ENCODE measurements around the gene ENHO. TPM values are rescaled to one million over a fixed set of nuclear protein-coding genes. Genes with fewer than 3 reads are reported as not detected.

The ENHO gene
- total RNA-seq, 4 donors from 2014 or later = 0.91 to 7.6 (median 2.6) TPM; not detected in 1

DNA sequence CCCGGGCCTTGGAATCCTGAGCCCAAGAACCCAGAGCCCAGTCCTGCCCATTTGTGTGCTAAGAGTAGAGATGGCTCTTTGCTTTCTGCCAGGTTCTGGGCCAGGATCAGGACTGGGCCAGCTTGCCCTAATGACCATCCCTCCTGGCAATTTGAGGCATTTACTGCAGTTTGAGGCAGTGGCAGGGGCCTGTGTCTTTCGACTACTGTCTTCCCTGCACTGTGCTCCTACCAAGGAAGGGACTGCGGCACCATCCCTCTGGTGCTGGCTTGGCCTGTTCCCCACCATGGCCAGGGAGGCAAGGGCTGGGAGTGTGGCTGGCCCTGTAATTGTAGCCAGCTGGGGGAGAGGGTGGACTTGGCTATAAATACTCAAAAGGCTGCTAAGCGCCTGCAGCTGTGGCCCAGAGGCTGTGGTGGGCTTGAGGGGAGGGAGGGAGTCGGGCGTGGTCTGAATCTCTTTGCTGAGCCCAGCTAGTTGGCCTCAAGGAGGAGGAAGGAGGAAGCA lies 4.6 kb downstream of the ENHO start:
- DNase-seq (ENCODE audit: low spot score in 2 of 2) = no peak

DNA sequence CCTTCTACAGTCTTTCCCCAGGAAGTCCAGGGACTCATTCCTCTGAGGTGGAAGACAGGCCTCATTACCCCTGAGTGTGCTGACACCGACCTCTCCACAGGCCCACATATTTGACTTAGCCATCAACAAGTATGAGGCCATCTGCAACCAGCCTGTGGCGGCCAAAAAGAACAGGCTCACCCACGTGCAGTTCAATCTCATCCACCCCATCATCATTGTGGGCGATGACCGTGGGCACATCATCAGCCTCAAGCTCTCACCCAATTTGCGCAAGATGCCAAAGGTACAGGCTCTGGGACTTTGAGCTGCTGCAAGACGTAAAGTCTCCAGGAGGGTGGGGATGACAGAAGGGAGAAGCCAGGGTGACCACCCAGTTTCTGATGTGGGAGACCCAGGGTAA lies 5.6 kb downstream of the ENHO start:
- intact Hi-C loops (cut with DNase I; ENCODE audit: low total_unique reads) = no loop called here
- DNase-seq (ENCODE audit: low spot score in 2 of 2) = no peak
- H3K4me3 ChIP-seq (ENCODE audit: low read depth, poor library complexity, severe bottlenecking) = no peak overlapping the region
- TF ChIP-seq CTCF (IDR thresholded peaks at IDR 0.05) (no peak), POLR2A (IDR thresholded peaks at IDR 0.05) (no peak)
- 84% methylated on average over 7 of the region's 7 CpGs for WGBS, 2 donors

More for the DNA sequence above, 4.6 kb downstream of the ENHO start:
- intact Hi-C loops (cut with DNase I; ENCODE audit: low total_unique reads) = no loop called here
- WGBS, 2 donors = 63 to 79% methylated on average over 6 of the region's 6 CpGs
- no peak for TF ChIP-seq POLR2A (IDR thresholded peaks at IDR 0.05)
- no peak for TF ChIP-seq CTCF (IDR thresholded peaks at IDR 0.05)
- H3K4me3 ChIP-seq (ENCODE audit: low read depth, poor library complexity, severe bottlenecking) = no peak overlapping the region

- TF ChIP-seq CTCF (IDR thresholded peaks at IDR 0.05) (no peak), POLR2A (IDR thresholded peaks at IDR 0.05) (no peak)
- no peak for DNase-seq (ENCODE audit: low spot score in 2 of 2)
- 91 to 94% methylated on average over 3 of the region's 3 CpGs for WGBS, 2 donors
These were observed 6.8 kb downstream of the ENHO start for GRCh38 chr9:34515959-34516358.

DNA sequence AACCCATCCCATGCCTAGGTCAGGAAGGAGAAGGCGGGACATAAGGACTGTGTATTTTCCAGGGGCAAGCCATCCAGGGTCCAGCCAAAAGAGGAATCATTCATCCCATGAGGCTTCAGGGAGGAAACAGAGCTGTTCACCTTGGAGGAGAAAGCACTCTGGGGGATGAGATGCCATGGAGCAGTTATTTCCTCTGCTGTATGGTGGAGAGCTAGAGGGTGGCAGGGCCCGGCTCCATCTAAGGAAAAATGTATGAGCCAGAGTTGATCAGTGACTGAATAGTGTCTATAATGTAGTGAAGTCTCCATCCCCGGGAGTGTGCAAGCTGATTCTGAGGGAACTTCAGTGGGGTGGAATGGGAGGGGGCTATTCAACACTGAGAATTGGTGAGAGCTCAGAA lies 8.0 kb downstream of the ENHO start:
- intact Hi-C loops (cut with DNase I; ENCODE audit: low total_unique reads) = no loop called here
- H3K4me3 ChIP-seq (ENCODE audit: low read depth, poor library complexity, severe bottlenecking) = no peak overlapping the region
- 91 to 93% methylated on average over 3 of the region's 3 CpGs for WGBS, 2 donors
- no peak for DNase-seq (ENCODE audit: low spot score in 2 of 2)
- TF ChIP-seq CTCF (IDR thresholded peaks at IDR 0.05) = no peak
- no peak for TF ChIP-seq POLR2A (IDR thresholded peaks at IDR 0.05)

More at GRCh38 chr9:34515959-34516358, 6.8 kb downstream of the ENHO start:
- intact Hi-C loops (cut with DNase I; ENCODE audit: low total_unique reads) = no loop called here
- no peak overlapping the region for H3K4me3 ChIP-seq (ENCODE audit: low read depth, poor library complexity, severe bottlenecking)

- no peak overlapping the region for H3K4me3 ChIP-seq (ENCODE audit: low read depth, poor library complexity, severe bottlenecking)
- TF ChIP-seq POLR2A (IDR thresholded peaks at IDR 0.05) = no peak
- no peak for TF ChIP-seq CTCF (IDR thresholded peaks at IDR 0.05)
- DNase-seq (ENCODE audit: low spot score in 2 of 2) = no peak
- intact Hi-C loops (cut with DNase I; ENCODE audit: low total_unique reads) = no loop called here
- 89 to 96% methylated on average over 7 to 8 of the region's 8 CpGs for WGBS, 2 donors
These were observed 8.4 kb downstream of the ENHO start for GRCh38 chr9:34514401-34514800.

- 68 to 77% methylated on average over 2 of the region's 2 CpGs for WGBS, 2 donors
- DNase-seq (ENCODE audit: low spot score in 2 of 2) = peak in 1 of 2 donors; percentile 84
- intact Hi-C loops (cut with DNase I; ENCODE audit: low total_unique reads) = no loop called here
- no peak for TF ChIP-seq POLR2A (IDR thresholded peaks at IDR 0.05)
- TF ChIP-seq CTCF (IDR thresholded peaks at IDR 0.05) = no peak
- H3K4me3 ChIP-seq (ENCODE audit: low read depth, poor library complexity, severe bottlenecking) = no peak overlapping the region
These were observed 9.1 kb downstream of the ENHO start for GRCh38 chr9:34513567-34514214.

Measured in lower leg skin (tissue), 4 donors.